ENCODE measurements around the gene EXT2.

Gene EXT2

DNA sequence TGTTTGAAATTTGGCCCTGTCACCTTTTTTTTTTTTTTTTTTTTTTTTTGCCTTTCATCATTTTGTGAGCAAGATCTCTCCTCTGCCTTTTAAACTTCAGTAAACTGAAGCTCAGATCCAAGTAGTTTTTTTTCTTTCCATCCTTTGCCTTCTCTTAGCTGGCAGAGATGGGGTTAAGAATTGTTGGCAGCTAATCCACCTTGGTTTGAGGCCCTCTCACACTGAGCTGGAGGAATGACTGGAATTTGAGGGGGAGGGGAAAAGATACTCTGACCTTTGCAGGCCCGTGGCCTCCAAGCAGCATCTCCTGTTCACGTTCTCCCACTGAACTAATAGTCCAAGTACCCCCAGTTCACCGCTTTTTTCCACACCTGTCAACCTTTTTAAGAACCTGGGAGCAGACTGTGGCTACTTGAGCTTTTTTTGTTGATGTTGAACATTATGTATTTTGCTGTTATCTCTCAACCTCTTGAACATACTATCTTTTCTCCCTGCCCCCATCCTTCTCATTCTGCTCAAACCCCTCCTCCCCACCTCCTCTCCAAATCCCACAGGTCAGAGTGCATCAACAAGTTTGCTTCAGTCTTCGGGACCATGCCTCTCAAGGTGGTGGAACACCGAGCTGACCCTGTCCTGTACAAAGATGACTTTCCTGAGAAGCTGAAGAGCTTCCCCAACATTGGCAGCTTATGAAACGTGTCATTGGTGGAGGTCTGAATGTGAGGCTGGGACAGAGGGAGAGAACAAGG lies 148.3 kb downstream of the EXT2 start:
- TF ChIP-seq, protein P1, sequence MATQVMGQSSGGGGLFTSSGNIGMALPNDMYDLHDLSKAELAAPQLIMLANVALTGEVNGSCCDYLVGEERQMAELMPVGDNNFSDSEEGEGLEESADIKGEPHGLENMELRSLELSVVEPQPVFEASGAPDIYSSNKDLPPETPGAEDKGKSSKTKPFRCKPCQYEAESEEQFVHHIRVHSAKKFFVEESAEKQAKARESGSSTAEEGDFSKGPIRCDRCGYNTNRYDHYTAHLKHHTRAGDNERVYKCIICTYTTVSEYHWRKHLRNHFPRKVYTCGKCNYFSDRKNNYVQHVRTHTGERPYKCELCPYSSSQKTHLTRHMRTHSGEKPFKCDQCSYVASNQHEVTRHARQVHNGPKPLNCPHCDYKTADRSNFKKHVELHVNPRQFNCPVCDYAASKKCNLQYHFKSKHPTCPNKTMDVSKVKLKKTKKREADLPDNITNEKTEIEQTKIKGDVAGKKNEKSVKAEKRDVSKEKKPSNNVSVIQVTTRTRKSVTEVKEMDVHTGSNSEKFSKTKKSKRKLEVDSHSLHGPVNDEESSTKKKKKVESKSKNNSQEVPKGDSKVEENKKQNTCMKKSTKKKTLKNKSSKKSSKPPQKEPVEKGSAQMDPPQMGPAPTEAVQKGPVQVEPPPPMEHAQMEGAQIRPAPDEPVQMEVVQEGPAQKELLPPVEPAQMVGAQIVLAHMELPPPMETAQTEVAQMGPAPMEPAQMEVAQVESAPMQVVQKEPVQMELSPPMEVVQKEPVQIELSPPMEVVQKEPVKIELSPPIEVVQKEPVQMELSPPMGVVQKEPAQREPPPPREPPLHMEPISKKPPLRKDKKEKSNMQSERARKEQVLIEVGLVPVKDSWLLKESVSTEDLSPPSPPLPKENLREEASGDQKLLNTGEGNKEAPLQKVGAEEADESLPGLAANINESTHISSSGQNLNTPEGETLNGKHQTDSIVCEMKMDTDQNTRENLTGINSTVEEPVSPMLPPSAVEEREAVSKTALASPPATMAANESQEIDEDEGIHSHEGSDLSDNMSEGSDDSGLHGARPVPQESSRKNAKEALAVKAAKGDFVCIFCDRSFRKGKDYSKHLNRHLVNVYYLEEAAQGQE (IDR thresholded peaks at IDR 0.05; ENCODE audit: insufficient read depth in 1 of 2, low read depth in 2 of 2, low read length in 2 of 2), result no peak
- TF ChIP-seq TAF1 (IDR thresholded peaks at IDR 0.05; ENCODE audit: borderline replicate concordance, insufficient read depth, low read length), result no peak
- TF ChIP-seq SIN3A (IDR thresholded peaks at IDR 0.05; ENCODE audit: borderline replicate concordance, insufficient read depth, low read length), result no peak
- no peak for TF ChIP-seq POLR2AphosphoS5 (IDR thresholded peaks at IDR 0.05; ENCODE audit: low read depth, low read length)
- no peak for TF ChIP-seq FOXP2 (optimal IDR thresholded peaks at IDR 0.05; ENCODE audit: borderline replicate concordance, extremely low read depth, extremely low read length, insufficient read depth)

DNA sequence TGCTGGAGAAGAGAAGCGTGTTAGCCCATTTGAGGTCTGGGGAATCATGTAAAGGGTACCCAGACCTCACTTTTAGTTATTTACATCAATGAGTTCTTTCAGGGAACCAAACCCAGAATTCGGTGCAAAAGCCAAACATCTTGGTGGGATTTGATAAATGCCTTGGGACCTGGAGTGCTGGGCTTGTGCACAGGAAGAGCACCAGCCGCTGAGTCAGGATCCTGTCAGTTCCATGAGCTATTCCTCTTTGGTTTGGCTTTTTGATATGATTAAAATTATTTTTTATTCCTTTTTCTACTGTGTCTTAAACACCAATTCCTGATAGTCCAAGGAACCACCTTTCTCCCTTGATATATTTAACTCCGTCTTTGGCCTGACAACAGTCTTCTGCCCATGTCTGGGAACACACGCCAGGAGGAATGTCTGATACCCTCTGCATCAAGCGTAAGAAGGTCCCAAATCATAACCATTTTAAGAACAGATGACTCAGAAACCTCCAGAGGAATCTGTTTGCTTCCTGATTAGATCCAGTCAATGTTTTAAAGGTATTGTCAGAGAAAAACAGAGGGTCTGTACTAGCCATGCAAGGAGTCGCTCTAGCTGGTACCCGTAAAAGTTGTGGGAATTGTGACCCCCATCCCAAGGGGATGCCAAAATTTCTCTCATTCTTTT lies 149.3 kb downstream of the EXT2 start:
- no peak for TF ChIP-seq TAF1 (IDR thresholded peaks at IDR 0.05; ENCODE audit: borderline replicate concordance, insufficient read depth, low read length)
- no peak for TF ChIP-seq FOXP2 (optimal IDR thresholded peaks at IDR 0.05; ENCODE audit: borderline replicate concordance, extremely low read depth, extremely low read length, insufficient read depth)
- TF ChIP-seq POLR2AphosphoS5 (IDR thresholded peaks at IDR 0.05; ENCODE audit: low read depth, low read length), result no peak
- no peak for TF ChIP-seq SIN3A (IDR thresholded peaks at IDR 0.05; ENCODE audit: borderline replicate concordance, insufficient read depth, low read length)
- TF ChIP-seq, protein P1 (IDR thresholded peaks at IDR 0.05; ENCODE audit: insufficient read depth in 1 of 2, low read depth in 2 of 2, low read length in 2 of 2), result no peak

DNA sequence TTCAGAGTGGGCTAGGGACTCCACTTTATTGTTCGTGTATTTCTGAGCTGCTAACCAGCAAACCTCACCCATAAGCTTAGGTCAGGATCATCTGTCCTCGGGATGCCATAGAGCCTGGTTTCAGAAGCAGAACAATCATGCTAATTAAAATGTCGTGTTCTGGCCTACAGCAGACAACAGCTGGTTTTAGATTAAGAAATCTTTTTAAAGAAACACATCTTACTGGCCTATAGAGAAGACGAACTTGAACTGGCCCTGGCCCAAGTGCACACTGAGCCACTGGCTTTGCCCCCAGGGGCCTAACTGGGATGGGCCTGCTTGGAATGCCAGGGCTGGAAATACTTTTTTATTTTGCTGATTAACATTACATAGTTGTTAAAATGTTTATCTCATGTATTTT lies 151.2 kb downstream of the EXT2 start:
- TF ChIP-seq SIN3A (IDR thresholded peaks at IDR 0.05; ENCODE audit: borderline replicate concordance, insufficient read depth, low read length) (no peak), POLR2AphosphoS5 (IDR thresholded peaks at IDR 0.05; ENCODE audit: low read depth, low read length) (no peak), TAF1 (IDR thresholded peaks at IDR 0.05; ENCODE audit: borderline replicate concordance, insufficient read depth, low read length) (no peak), FOXP2 (optimal IDR thresholded peaks at IDR 0.05; ENCODE audit: borderline replicate concordance, extremely low read depth, extremely low read length, insufficient read depth) (no peak)
- TF ChIP-seq, protein P1 (IDR thresholded peaks at IDR 0.05; ENCODE audit: insufficient read depth in 1 of 2, low read depth in 2 of 2, low read length in 2 of 2), result no peak

DNA sequence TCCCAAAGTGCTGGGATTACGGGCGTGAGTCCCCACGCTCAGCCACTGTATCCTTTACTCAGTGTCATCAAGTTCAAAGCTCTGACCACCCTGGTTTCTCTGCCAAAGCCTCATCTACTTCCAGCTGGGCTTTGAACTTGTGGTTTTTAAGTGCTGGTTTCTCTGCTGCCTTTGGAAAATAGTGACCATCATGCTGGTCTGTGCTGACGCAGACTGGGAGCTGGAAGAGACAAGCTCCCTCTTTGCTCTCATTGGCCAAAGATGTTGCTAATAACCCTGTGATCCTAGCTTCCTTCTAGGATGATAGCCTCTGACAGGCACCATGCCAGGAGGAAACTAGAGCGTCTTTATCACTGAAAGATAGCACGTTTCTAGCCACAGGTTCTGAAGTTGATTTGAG lies 152.0 kb downstream of the EXT2 start:
- TF ChIP-seq TAF1 (IDR thresholded peaks at IDR 0.05; ENCODE audit: borderline replicate concordance, insufficient read depth, low read length), result no peak
- TF ChIP-seq POLR2AphosphoS5 (IDR thresholded peaks at IDR 0.05; ENCODE audit: low read depth, low read length), result no peak
- no peak for TF ChIP-seq FOXP2 (optimal IDR thresholded peaks at IDR 0.05; ENCODE audit: borderline replicate concordance, extremely low read depth, extremely low read length, insufficient read depth)
- TF ChIP-seq, protein P1 (IDR thresholded peaks at IDR 0.05; ENCODE audit: insufficient read depth in 1 of 2, low read depth in 2 of 2, low read length in 2 of 2), result no peak
- TF ChIP-seq SIN3A (IDR thresholded peaks at IDR 0.05; ENCODE audit: borderline replicate concordance, insufficient read depth, low read length), result no peak
